SK-N-SH (cell line): ENCODE measurements around the gene SLC1A2. TPM values are rescaled to one million over a fixed set of nuclear protein-coding genes. Genes with fewer than 3 reads are reported as not detected.

ENCODE experiments used
- CTCF ChIA-PET: fragments of 300-600, 350-600 bp; formaldehyde crosslinking; extraction: SDS; loops from one replicate; lab custom pipeline; 2021; lab: Yijun Ruan, JAX
- POLR2A ChIA-PET: fragments of 350-600 bp; sonication (Branson Sonifier 250); formaldehyde crosslinking; extraction: SDS; loops from one replicate; lab custom pipeline; 2020; ENCODE audit warnings: antibody characterized with exemption, inconsistent platforms; lab: Yijun Ruan, JAX
- DNase-seq: peaks from one replicate; pipeline ENCODE4 v3.0.0; 2012
- H2AFZ ChIP-seq: fragments of 200-600 bp; sonication (generic); 2 replicates; pipeline ENCODE4 v1.8.1; 2016; ENCODE audit warnings: antibody characterized with exemption, mild to moderate bottlenecking, low read depth
- H3F3A ChIP-seq: fragments of 200-600 bp; sonication (generic); replicated peaks from 2 replicates; pipeline ENCODE3; 2016; ENCODE audit warnings: antibody characterized with exemption, mild to moderate bottlenecking; ENCODE audit not compliant: insufficient read depth
- H3K27ac ChIP-seq, 2 experiments: fragments of 200-500 bp in 1 of 2; fragments of 200-600 bp in 1 of 2; sonication (Bioruptor generic) in 1 of 2; sonication (generic), shearing (Covaris generic) in 1 of 2; 2 replicates each; pipeline versions ENCODE4 v1.5.1 to v1.6.1; 2014 to 2016; ENCODE audit warnings: low read depth in 2 of 2, inconsistent platforms in 1 of 2, low read length in 1 of 2, mild to moderate bottlenecking in 1 of 2, mixed read lengths in 1 of 2
- H3K27me3 ChIP-seq: fragments of 200-600 bp; sonication (generic), shearing (Covaris generic); 2 replicates; pipeline ENCODE4 v1.6.1; 2016; ENCODE audit warnings: mixed run types; ENCODE audit not compliant: insufficient read depth
- H3K36me3 ChIP-seq, 2 experiments: fragments of 200-500 bp in 1 of 2; fragments of 200-600 bp in 1 of 2; sonication (Bioruptor generic) in 1 of 2; sonication (generic) in 1 of 2; replicated peaks in 1 of 2; 2 replicates each; pipeline versions ENCODE3 to v1.5.1; 2014 to 2016; ENCODE audit warnings: low read length in 1 of 2, mild to moderate bottlenecking in 1 of 2; ENCODE audit not compliant: insufficient read depth in 2 of 2, control insufficient read depth in 1 of 2
- H3K4me1 ChIP-seq, 2 experiments: fragments of 200-500 bp in 1 of 2; fragments of 200-600 bp in 1 of 2; sonication (Bioruptor generic) in 1 of 2; sonication (generic), shearing (Covaris generic) in 1 of 2; 2 replicates each; pipeline versions ENCODE4 v1.5.1 to v1.6.1; 2014 to 2016; ENCODE audit warnings: low read depth in 1 of 2, low read length in 1 of 2, mixed run types in 1 of 2; ENCODE audit not compliant: insufficient read depth in 2 of 2, control insufficient read depth in 1 of 2
- H3K4me2 ChIP-seq: fragments of 200-600 bp; sonication (generic), shearing (Covaris generic); 2 replicates; pipeline ENCODE4 v1.6.1; 2017; ENCODE audit warnings: mixed run types
- H3K4me3 ChIP-seq, 2 experiments: fragments of 200-500 bp in 1 of 2; fragments of 200-600 bp in 1 of 2; sonication (Bioruptor generic) in 1 of 2; sonication (generic), shearing (Covaris generic) in 1 of 2; 2 replicates each; pipeline versions ENCODE4 v1.5.1 to v1.8.1; 2014 to 2016; ENCODE audit warnings: low read depth in 2 of 2, inconsistent platforms in 1 of 2, low read length in 1 of 2, mild to moderate bottlenecking in 1 of 2, mixed read lengths in 1 of 2, moderate library complexity in 1 of 2
- H3K79me2 ChIP-seq: fragments of 200-600 bp; sonication (generic); 2 replicates; pipeline ENCODE4 v1.8.1; 2017; ENCODE audit warnings: mild to moderate bottlenecking; ENCODE audit not compliant: insufficient read depth
- H3K9ac ChIP-seq: fragments of 200-600 bp; sonication (generic); 2 replicates; pipeline ENCODE4 v1.6.1; 2017; ENCODE audit warnings: mixed run types
- H3K9me2 ChIP-seq: fragments of 200-600 bp; sonication (generic); 2 replicates; pipeline ENCODE4 v1.6.1; 2017; ENCODE audit warnings: mixed run types
- H3K9me3 ChIP-seq: fragments of 200-600 bp; sonication (generic); 2 replicates; pipeline ENCODE4 v1.6.1; 2017; ENCODE audit warnings: mixed run types, mild to moderate bottlenecking, moderate library complexity
- H4K20me1 ChIP-seq: fragments of 200-600 bp; sonication (generic); 2 replicates; pipeline ENCODE4 v1.6.1; 2017; ENCODE audit warnings: mild to moderate bottlenecking, mixed run types; ENCODE audit not compliant: insufficient read depth
- CHD2 ChIP-seq: fragments of 150-350 bp; IDR thresholded peaks from 2 replicates; pipeline ENCODE4 v1.6.1; 2018; ENCODE audit warnings: low read length; ENCODE audit not compliant: partially characterized antibody
- FOXJ3 ChIP-seq: sonication (generic); formaldehyde crosslinking; IDR thresholded peaks from 2 replicates; pipeline ENCODE4 v1.5.1; 2020; ENCODE audit warnings: mild to moderate bottlenecking, missing genetic modification reagents
- FOXM1 ChIP-seq: IDR thresholded peaks from 2 replicates; pipeline ENCODE4 v1.4.0; 2012; ENCODE audit warnings: low read depth, mild to moderate bottlenecking
- GABPA ChIP-seq: IDR thresholded peaks from 2 replicates; pipeline ENCODE4 v1.4.0; 2012; ENCODE audit warnings: low read depth, mild to moderate bottlenecking
- GATA2 ChIP-seq: sonication (generic); formaldehyde crosslinking; IDR thresholded peaks from 2 replicates; pipeline ENCODE4 v1.5.0; 2020; ENCODE audit warnings: mild to moderate bottlenecking, missing genetic modification reagents
- IRF3 ChIP-seq: fragments of 150-350 bp; IDR thresholded peaks from 2 replicates; pipeline ENCODE4 v1.6.1; 2016; ENCODE audit warnings: mild to moderate bottlenecking, low read depth, low read length
- MEF2A ChIP-seq: IDR thresholded peaks from 2 replicates; pipeline ENCODE4 v1.4.0; 2012; ENCODE audit warnings: low read depth, borderline replicate concordance
- NRF1 ChIP-seq: IDR thresholded peaks from 2 replicates; pipeline ENCODE4 v1.6.1; 2012; ENCODE audit warnings: low read depth, mild to moderate bottlenecking, low read length
- PBX3 ChIP-seq: IDR thresholded peaks from 2 replicates; pipeline ENCODE4; 2012
- RCOR1 ChIP-seq: fragments of 150-350 bp; IDR thresholded peaks from 2 replicates; pipeline ENCODE4 v1.6.1; 2017; ENCODE audit warnings: antibody characterized with exemption, low read length
- REST ChIP-seq: IDR thresholded peaks from 2 replicates; pipeline ENCODE4 v1.6.1; 2012; ENCODE audit warnings: mild to moderate bottlenecking, low read depth, low read length, moderate library complexity
- SMC3 ChIP-seq: IDR thresholded peaks from 2 replicates; pipeline ENCODE4 v1.6.1; 2012; ENCODE audit warnings: low read depth, low read length, improper control_type of control experiment
- TAF1 ChIP-seq: IDR thresholded peaks from 2 replicates; pipeline ENCODE4 v1.6.1; 2012; ENCODE audit warnings: low read depth, mild to moderate bottlenecking, low read length, moderate library complexity, borderline replicate concordance
- TCF12 ChIP-seq: IDR thresholded peaks from 2 replicates; pipeline ENCODE4 v1.4.0; 2012
- USF2 ChIP-seq: fragments of 150-350 bp; IDR thresholded peaks from 2 replicates; pipeline ENCODE4 v1.6.1; 2017; ENCODE audit warnings: antibody characterized with exemption, low read length, low read depth, borderline replicate concordance
- WGBS: methylation state at CpG from one replicate; pipeline ENCODE4 v1.1.6; 2017; ENCODE audit warnings: low lambda C conversion rate; 5-methylcytosine and 5-hydroxymethylcytosine counted together
- polyA plus RNA-seq, 3 experiments: library from polyadenylated mRNA; depleted of rRNA; stranded (reverse); fragments of >200 nt; gene quantifications; 2 replicates each; pipeline ENCODE4 v1.2.3, GENCODE V29; 2012
- TF ChIP-seq, protein P1 (sequence below): IDR thresholded peaks from 2 replicates; pipeline ENCODE4 v1.4.0; 2012; ENCODE audit warnings: low read depth, borderline replicate concordance
- TF ChIP-seq, protein P2 (sequence below): IDR thresholded peaks from 2 replicates; pipeline ENCODE4 v1.4.0; 2012; ENCODE audit warnings: low read depth

SLC1A2 gene
- polyA plus RNA-seq, 1 of the 3 experiments (the other 2 are of a cell fraction), result under 0.01 TPM

- WGBS, result 87% methylated on average over 3 of the region's 3 CpGs
- CTCF ChIA-PET, result interaction anchor here (3.4 kb wide), 1 partner anchor 20 kb away, joined by 14 read pairs; no protein-coding TSS in a partner anchor
- POLR2A ChIA-PET, result no interaction called here
Measured at GRCh38 chr11:35326266-35326879, 93.0 kb downstream of the SLC1A2 start.

More at GRCh38 chr11:35326266-35326879, 93.0 kb downstream of the SLC1A2 start:
- no peaks in the 10 kb centered on the region for H3K27me3 ChIP-seq
- H3F3A ChIP-seq, result peaks cover 4% of the 10 kb centered on the region
- no peak overlapping the region for H3K9ac ChIP-seq
- H3K79me2 ChIP-seq, result no peaks in the 10 kb centered on the region
- no peaks in the 10 kb centered on the region for H4K20me1 ChIP-seq
- no peaks in the 10 kb centered on the region for H3K36me3 ChIP-seq
- DNase-seq, result no peak
- H3K9me3 ChIP-seq, result no peaks in the 10 kb centered on the region
- no peak overlapping the region for H3K4me3 ChIP-seq
- H3K4me2 ChIP-seq, result no peak overlapping the region
- no peaks in the 10 kb centered on the region for H3K9me2 ChIP-seq
- H3K27ac ChIP-seq, result no peak overlapping the region
- no peak overlapping the region for H2AFZ ChIP-seq
- H3K4me1 ChIP-seq, result peaks cover 2 to 10% of the 10 kb centered on the region in 2 experiments; a peak in 2 of 4 replicates
- TF ChIP-seq RCOR1 (no peak), CHD2 (no peak), TCF12 (no peak), PBX3 (no peak), GABPA (no peak), FOXM1 (no peak), FOXJ3 (CRISPR knock-in tag) (no peak), MEF2A (no peak), GATA2 (no peak), USF2 (no peak), REST (no peak), TAF1 (no peak), SMC3 (no peak), NRF1 (no peak), IRF3 (no peak)
- TF ChIP-seq, protein P1, sequence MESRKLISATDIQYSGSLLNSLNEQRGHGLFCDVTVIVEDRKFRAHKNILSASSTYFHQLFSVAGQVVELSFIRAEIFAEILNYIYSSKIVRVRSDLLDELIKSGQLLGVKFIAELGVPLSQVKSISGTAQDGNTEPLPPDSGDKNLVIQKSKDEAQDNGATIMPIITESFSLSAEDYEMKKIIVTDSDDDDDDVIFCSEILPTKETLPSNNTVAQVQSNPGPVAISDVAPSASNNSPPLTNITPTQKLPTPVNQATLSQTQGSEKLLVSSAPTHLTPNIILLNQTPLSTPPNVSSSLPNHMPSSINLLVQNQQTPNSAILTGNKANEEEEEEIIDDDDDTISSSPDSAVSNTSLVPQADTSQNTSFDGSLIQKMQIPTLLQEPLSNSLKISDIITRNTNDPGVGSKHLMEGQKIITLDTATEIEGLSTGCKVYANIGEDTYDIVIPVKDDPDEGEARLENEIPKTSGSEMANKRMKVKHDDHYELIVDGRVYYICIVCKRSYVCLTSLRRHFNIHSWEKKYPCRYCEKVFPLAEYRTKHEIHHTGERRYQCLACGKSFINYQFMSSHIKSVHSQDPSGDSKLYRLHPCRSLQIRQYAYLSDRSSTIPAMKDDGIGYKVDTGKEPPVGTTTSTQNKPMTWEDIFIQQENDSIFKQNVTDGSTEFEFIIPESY, result no peak
- TF ChIP-seq, protein P2, sequence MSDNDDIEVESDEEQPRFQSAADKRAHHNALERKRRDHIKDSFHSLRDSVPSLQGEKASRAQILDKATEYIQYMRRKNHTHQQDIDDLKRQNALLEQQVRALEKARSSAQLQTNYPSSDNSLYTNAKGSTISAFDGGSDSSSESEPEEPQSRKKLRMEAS, result no peak
- TF ChIP-seq, all 33 proteins: peak for 0
